KG1 (cell line): Measurements from ENCODE around the gene CCDC33.

ENCODE experiments used
- DNase-seq: peaks from one replicate; lab custom pipeline; 2025; lab: John Stamatoyannopoulos, UW

Gene CCDC33

DNA sequence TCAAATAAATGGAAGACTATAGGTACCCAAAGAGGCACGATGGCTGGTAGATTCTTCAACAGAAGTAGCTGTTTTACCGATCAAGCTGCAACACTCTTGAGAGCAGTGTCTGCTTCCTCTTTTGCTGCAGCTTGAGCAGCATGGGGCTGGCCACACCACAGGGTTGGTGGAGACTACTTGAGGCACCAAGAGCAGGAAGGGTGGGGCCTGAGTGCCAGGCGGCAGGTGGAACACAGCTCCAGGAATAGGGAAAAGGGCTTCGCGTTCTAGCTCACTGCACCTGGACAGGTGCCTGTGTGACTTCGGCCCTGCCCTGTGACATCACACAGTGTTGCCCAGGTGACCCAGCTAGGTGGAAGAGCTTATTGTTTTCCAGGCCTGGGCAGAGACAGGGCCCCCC lies at the start of gene CCDC33:
TSS of gene CCDC33 (plus strand) at position 365 of the 400 bp plus-strand sequence. CDS start 394 bp downstream, outside the sequence.
- no peak for DNase-seq

DNA sequence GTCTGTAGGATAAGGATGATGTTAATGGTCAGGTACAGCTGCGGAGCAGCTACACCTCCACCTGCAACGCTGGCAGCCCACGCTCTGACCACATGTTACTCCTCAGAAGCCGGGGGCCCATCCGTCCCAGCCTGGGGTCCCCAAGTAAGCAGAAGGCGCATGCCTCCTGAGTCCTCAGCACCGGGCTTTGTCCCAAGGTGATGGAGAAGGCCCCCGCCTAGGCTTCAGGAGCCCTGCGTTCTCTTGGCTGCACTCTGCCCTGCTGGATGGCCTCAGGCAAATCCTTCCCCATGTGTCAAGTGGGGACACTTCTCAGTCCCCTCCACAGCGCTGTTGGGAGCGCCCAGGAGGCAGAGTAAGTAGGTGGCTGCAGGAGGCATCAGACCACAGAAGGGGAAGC lies 47.9 kb upstream of the CCDC33 start:
- no peak for DNase-seq

DNA sequence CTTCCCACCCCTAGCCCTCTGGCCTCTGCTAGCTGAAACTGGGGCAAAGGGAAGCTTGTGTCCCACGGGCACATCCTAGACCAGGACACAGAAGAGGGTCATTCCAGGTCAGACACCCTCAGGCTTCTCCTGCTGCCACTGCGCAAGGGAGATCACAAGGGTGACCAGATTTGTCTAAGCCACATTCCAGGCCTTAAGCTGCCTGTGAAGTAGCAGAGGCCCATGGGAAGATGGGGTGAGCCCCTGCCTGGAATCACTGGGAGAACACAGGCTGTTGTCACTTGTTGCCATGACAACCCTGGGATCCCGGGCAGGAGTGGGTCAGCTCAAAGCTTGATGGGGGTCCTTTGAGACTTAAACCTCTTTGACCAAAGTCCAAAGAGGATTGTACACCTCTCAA lies 44.3 kb upstream of the CCDC33 start:
- DNase-seq: no peak

DNA sequence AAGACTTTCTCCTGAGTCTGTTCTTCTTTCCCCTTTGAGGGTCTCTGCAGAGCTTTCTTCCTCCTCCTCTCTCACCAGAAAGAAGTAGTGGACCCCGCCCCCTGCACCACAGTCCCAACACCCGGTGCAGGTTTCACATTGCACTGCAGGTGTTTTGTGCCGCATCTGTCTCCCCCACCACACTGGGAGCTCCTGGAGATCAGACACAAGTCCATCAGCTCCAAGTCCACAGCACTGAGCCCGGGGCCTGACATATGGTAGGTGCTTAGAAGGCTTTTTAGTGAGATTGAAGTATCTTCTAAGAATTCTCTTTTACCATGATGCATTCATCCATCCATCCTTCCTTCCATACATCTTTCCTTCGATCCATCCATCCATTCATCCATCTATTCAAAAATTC lies 43.4 kb upstream of the CCDC33 start:
- no peak for DNase-seq

DNA sequence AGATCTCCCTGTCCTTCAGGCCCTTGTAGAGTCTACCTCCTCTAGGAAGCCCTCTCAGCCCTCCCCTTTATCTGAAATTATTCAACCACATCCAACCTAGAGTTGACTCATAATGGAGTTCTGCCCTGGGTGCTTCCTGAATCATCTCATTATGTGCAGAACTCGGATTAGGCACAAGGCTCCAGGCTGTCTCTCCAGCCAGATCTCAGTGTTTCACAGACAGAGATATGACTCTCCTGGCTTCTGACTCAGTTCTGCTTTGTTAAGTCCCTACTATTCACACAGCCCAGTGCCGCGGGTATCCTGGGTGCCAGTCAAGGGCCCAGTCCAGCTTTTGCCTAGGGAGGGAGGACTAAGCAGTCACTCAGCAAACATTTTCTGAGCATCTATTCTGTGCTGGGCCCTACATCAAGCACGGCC lies 42.8 kb upstream of the CCDC33 start:
- no peak for DNase-seq

DNA sequence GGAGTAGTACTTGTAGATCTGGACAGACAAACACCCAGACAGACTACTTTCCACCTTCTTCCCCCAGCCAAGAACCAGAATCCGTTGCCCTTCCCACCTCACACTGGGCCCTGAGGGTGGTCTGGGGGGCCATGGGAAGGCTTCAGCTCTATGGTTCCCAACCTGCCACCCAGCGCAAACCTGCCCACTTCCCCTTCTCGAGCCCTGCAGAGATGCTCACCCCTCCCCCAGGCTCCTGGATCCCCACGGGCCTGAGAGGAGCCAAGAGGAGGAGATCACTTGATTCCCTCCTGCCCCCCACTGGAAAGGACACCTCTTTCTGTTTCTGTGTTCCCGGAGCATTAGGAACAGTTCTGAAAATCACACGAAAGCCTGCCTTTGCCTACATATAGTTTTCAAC lies 42.2 kb upstream of the CCDC33 start:
- no peak for DNase-seq

DNA sequence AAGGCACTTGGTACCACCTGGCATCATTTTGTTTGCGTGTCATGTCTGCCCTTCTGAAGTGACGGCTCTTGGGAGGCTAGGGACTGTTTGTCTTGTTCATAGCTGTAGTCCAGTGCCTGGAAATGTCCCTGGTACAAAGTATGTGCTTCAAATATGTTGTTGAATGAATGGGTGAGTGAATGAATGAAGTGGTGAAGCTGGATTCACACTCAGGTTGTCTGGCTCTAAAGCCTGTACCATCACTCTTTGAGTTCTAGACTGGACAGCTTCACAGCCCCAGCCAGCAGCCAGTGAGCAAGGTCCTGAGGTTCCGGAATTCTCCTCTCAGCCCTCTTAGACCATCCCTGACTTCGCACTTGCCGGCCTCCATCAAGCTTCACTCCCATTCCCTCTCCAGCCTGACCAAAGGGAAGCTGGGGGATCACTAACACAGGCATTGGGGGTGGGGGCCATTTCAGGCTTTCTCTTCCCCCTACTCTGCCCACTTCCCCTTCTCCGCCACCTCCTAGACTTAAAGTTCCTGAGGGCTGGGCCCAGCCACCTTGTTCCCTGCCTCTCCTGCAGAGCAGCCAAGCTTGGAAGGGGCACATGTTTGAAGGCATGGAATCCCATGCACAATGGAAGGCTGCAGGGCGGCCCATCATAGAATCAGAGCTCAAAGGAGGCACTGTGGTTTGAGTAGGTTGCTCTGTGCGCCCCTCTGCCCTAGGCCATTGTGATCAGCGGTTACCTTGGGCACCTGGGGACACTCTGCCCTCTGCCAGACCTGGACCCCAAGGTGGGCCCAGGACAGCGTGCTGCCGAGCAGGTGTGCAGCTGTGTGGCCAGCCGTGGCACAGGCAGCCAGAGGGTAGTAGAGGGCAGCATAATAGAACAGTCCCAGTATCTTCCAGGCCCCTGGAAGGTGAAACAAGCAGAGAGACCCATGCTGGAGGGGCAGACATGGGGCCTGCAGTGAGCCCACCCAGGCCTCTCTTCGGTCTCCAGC lies 41.3 kb upstream of the CCDC33 start:
- DNase-seq: no peak

DNA sequence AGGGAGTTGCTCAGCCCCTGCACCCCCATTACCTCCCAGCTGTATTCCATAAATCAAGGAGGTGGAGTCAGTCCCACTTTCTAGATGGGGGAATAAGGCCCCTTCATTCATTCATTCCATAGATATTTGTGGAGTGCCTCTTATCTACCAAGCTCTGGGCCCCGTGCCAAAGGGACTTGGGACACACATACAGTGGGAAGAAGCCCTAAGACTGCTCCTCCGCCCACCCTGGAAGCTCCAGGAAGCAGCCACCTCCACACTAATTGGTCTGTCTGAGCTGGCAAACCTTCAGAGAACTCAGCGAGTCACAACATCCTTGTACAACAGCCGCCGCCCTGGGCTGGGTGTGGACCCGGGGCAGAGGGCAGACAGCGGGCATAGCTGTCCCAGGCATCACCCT lies 40.0 kb upstream of the CCDC33 start:
- no peak for DNase-seq

DNA sequence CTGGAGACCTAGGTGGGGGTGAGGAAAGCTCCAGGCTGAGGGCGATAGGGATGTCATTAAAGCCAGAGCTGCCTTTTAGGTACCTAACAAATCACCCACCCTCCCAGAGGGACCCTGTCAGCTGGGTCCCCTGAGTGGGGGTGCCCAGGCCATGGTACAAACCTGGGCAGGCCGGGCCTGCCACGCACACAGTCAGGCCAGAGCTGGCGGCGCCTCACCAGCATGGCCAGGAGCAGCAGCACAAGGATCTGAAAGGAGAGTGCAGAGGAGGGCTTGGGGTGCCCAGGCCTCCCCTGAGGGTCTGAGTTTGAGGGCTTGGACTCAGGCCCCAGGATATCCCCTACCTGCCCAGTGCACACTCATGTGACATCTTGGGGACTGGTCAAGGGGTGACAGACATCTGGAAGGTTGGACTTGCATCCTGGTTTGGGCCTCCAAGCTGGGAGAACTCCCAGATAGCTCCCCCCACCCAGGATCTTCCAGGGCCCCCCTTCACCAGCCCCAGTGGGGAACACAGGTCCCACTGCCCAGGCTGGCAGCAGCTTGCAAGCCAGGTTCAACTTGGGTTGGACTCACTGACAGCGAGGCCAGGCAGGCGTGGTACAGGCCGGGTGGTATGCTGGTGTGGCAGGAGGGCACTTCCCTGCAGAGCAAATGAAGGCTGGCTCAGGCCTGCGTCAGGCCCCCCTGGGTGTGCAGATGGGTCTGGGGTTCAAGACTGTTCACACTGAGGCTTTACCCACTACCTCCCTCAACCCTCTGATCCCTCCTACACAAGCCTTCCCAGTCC lies 38.8 kb upstream of the CCDC33 start:
- DNase-seq: no peak

DNA sequence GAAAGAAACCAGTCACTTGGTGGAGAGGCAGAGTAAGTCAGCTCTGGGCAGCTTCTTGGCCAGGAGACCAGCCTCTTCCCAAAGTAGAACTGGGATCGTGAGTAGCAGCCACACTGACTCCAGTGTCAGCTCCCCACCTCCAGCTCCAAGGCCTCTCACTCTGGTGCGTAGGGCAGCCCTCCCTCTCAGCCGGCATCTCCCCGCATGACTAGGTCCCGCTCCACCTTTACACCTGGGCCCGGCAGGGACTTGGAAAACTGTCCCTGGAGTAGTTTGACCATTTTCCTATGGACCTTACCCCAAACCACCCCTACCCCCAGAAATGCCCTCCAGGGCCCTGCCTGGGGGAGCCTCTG lies 36.9 kb upstream of the CCDC33 start:
- no peak for DNase-seq

DNA sequence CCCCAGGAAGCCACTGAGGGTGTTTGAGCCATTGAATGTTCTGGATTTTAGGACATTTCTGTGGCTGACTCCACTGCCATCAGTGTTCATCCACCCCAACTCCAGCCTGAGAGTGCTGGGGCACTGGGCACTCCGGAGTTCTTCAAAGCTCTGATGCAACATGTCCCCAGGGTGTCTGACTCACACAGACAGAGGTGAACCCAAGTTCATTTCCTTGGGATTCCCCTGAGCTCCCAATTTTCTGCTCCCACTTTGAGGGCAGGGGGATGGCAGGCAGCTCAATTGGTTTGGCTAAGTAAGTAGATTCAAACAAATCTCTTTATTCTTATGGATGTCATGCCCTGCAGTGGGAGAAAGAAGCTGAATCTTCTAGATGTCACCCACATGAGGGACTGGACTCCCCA lies 35.7 kb upstream of the CCDC33 start:
- no peak for DNase-seq

DNA sequence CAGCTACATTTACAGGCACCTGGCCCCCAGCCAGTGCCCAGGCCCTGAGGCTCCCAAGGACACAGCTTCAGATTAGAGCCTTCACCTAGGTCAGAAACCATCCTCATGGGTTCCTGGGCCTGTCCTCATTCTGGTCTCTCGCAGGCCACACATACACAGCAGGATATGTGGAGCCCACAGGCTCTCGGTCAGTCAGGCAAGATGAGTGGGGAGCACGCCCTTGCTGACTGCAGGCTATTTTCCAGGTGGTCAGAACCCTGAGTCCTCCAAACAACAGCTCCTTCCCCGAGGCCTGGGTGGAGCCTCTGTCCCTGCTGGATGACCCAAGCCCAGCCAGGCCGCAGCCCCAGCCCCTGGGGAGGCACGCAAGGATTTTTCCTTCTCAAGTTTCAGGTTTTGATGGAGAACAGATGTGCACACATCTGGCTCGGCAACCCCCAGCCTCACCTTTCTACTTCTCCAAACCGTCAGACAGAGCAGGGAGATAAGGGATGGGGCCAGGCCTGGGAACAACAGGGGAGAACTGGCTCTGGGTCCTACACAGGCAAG lies 35.2 kb upstream of the CCDC33 start:
- DNase-seq: no peak

DNA sequence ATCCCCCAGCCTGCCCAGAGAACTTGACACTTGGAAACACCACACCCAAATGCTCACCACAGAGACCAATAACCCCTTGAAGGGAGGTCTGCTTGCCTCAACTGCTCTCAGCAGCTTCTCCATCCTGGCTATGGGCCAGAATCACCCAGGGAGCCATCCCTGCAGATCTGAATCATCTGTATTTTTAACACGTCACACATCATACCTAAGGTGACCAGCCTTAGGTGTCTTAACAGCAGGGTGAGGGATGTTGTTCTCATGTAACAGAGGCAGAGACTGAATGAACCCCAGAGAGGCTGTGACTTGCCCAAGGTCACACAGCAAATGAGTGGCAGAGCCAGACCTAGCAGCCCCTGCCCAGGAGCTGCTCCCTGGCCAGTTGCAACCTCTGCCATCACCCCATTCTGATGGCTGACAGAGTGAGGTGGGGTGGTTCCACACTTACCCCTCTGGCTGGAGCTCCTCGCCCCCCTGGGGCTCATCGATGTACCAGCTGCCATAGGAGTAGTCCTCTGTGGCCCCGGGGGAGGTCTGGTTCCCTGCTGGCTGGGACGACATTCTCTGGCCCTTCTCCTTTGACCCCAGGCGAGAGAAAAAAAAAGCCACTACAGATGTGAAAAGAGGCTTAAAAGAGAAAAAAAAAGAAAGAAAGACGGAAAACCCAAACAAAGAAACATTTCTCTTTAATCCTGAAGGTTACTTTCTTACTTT lies 34.3 kb upstream of the CCDC33 start:
- no peak for DNase-seq

DNA sequence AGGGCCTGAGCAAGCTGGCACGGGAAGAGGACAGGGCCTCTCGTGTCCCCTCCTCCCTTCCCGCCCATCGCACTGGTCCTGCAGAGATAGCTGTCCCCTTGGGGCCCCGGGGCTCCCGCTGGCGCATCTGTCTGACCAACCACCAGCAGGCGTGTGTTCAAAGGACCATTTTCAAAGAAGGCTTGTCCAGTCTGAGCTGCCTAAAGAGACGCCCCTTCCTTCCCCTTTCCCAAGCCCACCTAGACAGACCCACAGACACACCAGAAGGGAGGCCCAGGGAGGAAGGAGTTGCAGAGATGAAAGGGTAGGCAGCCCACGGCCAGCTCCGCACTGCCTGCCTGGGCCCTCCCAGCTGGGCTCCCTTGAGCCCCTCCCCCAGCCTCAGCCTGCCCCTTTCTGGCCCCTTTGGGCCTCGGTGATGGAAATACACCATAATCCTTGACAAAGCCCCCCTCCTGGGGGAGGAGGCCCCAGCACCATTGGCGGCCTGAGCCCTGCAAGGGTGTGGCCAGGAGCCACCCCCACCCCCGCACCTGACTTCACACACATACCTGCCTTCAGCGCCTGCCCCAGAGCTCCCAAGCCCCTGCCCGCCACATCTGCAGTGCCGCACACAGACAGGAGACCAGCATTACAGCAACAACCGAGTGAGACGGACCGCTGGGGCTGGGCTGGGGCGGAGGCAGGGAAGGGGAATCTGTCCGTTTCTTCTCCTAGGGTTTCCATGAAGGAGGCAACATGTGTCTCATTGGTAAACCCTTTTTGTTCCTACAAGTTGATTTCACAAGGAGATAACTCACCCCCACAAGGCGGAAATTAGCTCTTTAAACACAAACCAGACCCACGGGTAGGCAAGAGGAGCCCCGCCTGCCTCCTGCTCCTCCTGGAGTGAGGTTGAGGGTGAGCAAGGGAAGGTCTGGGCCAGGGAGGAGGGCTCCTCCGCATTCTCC lies 33.4 kb upstream of the CCDC33 start, which contains the start of gene STRA6:
TSS of gene STRA6 (minus strand) at position 336 of the 950 bp plus-strand sequence. CDS start 520 bp downstream, outside the sequence.
- no peak for DNase-seq

DNA sequence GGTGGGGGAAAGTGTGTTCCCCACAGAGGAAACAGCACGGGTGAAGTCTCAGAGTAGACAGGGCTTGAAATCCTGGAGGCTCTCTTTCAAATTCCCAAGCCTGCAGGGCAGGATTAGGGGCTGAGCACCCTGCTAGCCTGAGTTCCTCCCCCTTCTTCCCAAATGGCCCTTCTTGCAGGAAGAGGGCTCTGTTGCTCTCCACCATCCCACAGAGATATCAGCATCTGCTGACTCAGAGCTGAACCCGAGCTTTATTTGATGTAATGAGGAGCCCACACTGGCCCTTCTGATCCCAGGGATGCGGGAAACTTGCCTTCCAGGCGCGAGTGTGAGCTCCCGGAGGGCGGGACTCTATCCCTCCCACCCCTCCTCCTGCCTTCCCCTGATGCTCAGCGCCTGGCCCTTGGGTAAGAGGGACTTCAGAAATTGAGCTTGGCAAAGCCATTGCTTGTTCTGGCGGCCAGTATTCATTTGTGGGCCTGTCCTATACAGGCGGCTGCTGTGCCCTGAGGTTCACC lies 32.2 kb upstream of the CCDC33 start:
- DNase-seq: no peak

DNA sequence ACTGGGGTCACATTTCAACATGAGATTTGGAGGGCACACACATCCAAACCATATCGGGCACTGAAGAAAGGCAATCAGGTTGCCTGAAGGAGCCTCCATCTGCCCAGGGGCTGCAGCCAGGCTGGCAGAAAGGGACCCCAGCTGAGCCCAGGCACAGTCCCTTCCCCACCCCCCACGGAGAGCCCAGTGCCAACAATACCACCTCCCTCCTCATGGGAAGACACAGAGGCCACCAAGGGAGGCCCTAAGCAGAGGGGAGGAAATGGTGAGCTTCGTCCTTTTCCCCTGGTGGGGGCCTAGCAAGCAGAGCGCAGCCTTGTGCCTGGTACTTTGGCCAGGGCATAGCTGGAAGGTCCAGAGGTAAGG lies 30.6 kb upstream of the CCDC33 start:
- DNase-seq: no peak

DNA sequence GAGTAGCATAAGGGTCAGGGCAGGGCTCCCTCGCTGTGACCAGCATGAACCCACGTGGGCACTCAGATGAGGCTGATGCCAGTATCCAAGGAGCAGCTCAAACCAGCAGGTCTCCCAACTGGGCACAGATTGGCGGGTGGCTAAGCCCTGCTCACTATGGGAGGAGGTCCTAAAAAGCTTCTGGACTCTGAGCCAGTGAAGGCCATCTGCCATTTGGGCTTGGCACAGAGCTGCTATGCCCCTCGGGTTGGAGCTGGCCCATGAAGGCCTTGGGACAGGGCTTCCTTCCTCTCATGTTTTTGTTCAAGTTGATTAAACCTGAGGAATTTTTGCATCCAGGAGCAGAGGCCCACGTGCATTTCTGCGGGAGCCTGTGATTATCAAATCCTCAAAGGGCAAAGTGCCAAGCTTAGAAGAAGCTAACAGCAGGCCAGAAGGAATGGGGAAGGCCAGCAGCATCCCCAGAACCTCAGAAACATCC lies 29.3 kb upstream of the CCDC33 start:
- no peak for DNase-seq

DNA sequence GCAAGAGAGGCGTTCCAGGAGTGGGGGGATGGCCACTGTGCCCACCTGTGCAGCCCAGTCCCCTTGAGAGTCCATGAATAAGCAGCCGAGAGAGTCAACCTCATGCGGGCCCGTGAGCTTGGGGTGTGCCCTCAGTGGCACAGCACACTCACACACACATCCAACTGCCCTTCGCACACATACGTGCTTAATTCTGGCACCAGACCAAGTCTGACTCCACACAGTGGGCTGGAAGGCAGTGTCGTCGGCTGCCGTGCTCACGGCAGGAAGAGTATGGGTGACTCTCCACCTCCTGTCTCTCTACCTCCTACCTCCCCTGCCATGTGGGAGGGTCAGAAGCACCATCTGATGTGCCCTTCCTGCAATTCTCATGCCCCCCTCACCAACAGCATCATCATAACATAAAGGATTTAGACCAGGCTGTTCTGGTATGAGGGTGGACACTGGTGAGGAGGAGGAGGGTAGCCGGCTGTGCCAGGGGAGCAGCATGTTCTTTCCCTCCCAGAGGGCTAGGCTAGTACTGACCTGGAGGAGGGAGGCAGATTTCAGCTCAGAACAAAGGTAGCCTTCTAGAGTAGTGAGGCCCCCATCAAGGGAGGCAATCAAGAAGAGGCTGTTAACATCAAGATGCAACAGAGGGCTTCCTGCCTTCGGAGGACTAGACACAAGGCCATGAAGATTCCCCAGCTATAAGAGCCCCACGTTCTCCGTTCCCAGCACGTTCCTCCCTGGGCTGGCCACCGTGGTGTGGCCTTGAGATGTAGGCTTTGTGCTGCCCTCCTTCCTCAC lies 28.3 kb upstream of the CCDC33 start:
- DNase-seq: no peak

DNA sequence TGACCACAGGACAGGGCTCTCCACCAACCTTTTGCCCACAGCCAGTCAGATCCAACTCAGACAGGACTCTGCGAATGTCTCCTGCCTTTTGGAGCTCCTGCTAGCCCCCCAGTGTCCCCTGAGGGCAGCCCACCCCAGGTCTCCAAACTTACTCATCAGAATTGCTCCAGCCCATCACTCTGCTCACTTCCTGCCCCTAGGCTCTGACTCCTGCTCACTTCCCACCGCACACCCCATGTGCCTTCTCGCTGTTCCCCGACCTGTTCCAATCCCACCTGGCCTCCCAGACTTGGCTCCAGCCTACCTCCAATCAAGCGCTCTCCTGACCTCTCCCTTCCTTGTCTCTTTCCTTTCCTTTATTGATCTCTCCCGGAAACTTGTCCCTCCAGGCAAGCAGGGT lies 27.6 kb upstream of the CCDC33 start:
- DNase-seq: no peak
